Hepatocyte (in vitro differentiated cells): ENCODE measurements around the gene ZBTB4. TPM values are rescaled to one million over a fixed set of nuclear protein-coding genes. Genes with fewer than 3 reads are reported as not detected.

Experiments used
- DNase-seq: peaks from one replicate; pipeline ENCODE4 v3.0.0-alpha.2; 2016; ENCODE audit warnings: low spot score
- H2AFZ ChIP-seq: fragments of 200-600 bp; sonication (generic); 2 replicates; pipeline ENCODE4 v1.6.0; 2016; ENCODE audit warnings: antibody characterized with exemption, mild to moderate bottlenecking
- H3K27ac ChIP-seq: fragments of 200-600 bp; sonication (generic); 2 replicates; pipeline ENCODE4 v1.5.1; 2016; ENCODE audit warnings: mild to moderate bottlenecking
- H3K27me3 ChIP-seq: fragments of 200-600 bp; sonication (generic); 2 replicates; pipeline ENCODE4 v1.6.1; 2016
- H3K36me3 ChIP-seq: fragments of 200-600 bp; sonication (generic); replicated peaks from 2 replicates; pipeline ENCODE4 v1.5.1; 2016; ENCODE audit warnings: low read depth; ENCODE audit not compliant: insufficient read depth
- H3K4me1 ChIP-seq: fragments of 200-600 bp; sonication (generic); 2 replicates; pipeline ENCODE4 v1.5.1; 2016; ENCODE audit warnings: mild to moderate bottlenecking, moderate library complexity; ENCODE audit not compliant: insufficient read depth
- H3K4me2 ChIP-seq: fragments of 200-600 bp; sonication (generic); 2 replicates; pipeline ENCODE4 v1.6.0; 2016
- H3K4me3 ChIP-seq: fragments of 200-600 bp; sonication (generic); 2 replicates; pipeline ENCODE4 v1.5.1; 2016; ENCODE audit warnings: mild to moderate bottlenecking
- H3K79me2 ChIP-seq: fragments of 200-600 bp; sonication (generic); 2 replicates; pipeline ENCODE4 v1.6.0; 2017; ENCODE audit warnings: mild to moderate bottlenecking
- H3K9me2 ChIP-seq: fragments of 200-600 bp; sonication (generic); replicated peaks from 2 replicates; pipeline ENCODE4 v1.6.0; 2017; ENCODE audit warnings: mild to moderate bottlenecking; ENCODE audit not compliant: insufficient read depth
- H3K9me3 ChIP-seq: fragments of 200-600 bp; sonication (generic); 2 replicates; pipeline ENCODE4 v1.5.1; 2016; ENCODE audit warnings: low read depth, mild to moderate bottlenecking
- H4K20me1 ChIP-seq: fragments of 200-600 bp; sonication (generic); 2 replicates; pipeline ENCODE4 v1.6.0; 2016; ENCODE audit warnings: mild to moderate bottlenecking; ENCODE audit not compliant: insufficient read depth, poor library complexity, severe bottlenecking
- CTCF ChIP-seq: fragments of 200-600 bp; sonication (generic); IDR thresholded peaks from 2 replicates; pipeline ENCODE4 v1.5.1; 2016; ENCODE audit warnings: antibody characterized with exemption, mild to moderate bottlenecking; ENCODE audit not compliant: poor library complexity
- EZH2 ChIP-seq: fragments of 200-600 bp; sonication (generic); IDR thresholded peaks from 2 replicates; pipeline ENCODE4 v1.6.1; 2016; ENCODE audit warnings: antibody characterized with exemption, mild to moderate bottlenecking, borderline replicate concordance
- EZH2phosphoT487 ChIP-seq: fragments of 200-600 bp; sonication (generic); IDR thresholded peaks from one replicate; pipeline ENCODE4 v1.6.1; 2018; ENCODE audit warnings: antibody characterized with exemption, mild to moderate bottlenecking, low read depth, moderate library complexity; ENCODE audit not compliant: unreplicated experiment, severe bottlenecking
- WGBS: methylation state at CpG from one replicate; pipeline ENCODE4 v1.1.6; 2016; ENCODE audit warnings: low lambda C conversion rate; ENCODE audit errors: missing lambda C conversion rate; 5-methylcytosine and 5-hydroxymethylcytosine counted together
- polyA plus RNA-seq: library from polyadenylated mRNA; unstranded; fragments of >200 nt; fragmentation: Nextera tagmentation; extraction: Ambion mirVana; gene quantifications from 2 replicates; pipeline ENCODE4 v1.2.1, GENCODE V29; 2016
- total RNA-seq: library from RNA; depleted of rRNA; stranded (reverse); fragments of >200 nt; gene quantifications from 2 replicates; pipeline ENCODE4 v1.2.3, GENCODE V29; 2014

The ZBTB4 gene
- total and polyA plus RNA-seq, 2 experiments from 2014 or later: 20.8 to 27.1 TPM

DNA sequence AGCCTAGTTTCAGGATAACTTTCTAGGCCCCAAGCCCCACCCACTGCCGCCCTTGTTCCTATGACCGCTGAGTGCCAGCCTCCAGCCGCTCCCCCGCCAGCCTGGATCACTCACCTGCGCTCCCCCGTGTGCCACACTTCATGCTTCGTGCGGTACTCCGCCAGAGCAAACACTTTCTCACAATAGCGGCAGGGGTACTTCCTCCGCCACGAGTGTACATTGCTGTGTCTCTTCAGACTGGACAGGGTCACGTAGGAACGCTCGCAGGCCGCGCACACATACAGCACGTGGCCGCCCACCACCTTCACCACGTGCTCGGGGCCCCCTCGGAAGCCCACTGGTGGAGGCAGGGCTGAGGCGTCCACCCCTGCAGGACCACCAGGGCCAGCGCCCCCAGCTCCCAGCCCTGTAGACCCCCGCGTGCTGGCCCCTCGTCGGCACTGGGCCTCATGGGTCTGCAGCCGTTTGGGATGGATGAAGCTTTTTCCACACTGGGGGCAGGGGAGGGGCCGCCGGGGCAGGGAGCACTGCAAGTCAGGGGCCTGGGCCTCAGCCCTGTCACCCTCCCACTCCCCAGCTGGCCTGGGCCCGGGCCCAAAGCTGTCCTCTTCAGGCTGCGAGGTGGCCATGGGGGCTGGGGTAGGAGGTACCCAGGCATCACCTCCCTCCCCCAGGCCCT is 13.7 kb downstream of the ZBTB4 start:
- no peak overlapping the region for H2AFZ ChIP-seq
- H3K4me2 ChIP-seq: no peak overlapping the region
- H3K27me3 ChIP-seq: no peaks in the 10 kb centered on the region
- H3K79me2 ChIP-seq: peaks cover 46% of the 10 kb centered on the region
- H4K20me1 ChIP-seq: peaks cover 42% of the 10 kb centered on the region
- 98% methylated on average over 28 of the region's 33 CpGs for WGBS
- H3K4me1 ChIP-seq: no peaks in the 10 kb centered on the region
- no peaks in the 10 kb centered on the region for H3K9me2 ChIP-seq
- no peak for DNase-seq
- no peak overlapping the region for H3K27ac ChIP-seq
- no peak for TF ChIP-seq EZH2
- TF ChIP-seq CTCF: no peak
- no peak for TF ChIP-seq EZH2phosphoT487
- H3K4me3 ChIP-seq: no peak overlapping the region
- H3K9me3 ChIP-seq: no peaks in the 10 kb centered on the region
- H3K36me3 ChIP-seq: no peaks in the 10 kb centered on the region

GRCh38 chr17:7464081-7464480 is 15.3 kb downstream of the ZBTB4 start:
- no peak for DNase-seq
- Histone ChIP-seq H3K9me2 (no peaks in the 10 kb centered on the region), H4K20me1 (peaks cover 25% of the 10 kb centered on the region), H3K4me1 (no peaks in the 10 kb centered on the region), H3K4me3 (no peak overlapping the region), H2AFZ (no peak overlapping the region), H3K27ac (no peak overlapping the region), H3K27me3 (no peaks in the 10 kb centered on the region), H3K4me2 (no peak overlapping the region), H3K79me2 (peaks cover 30% of the 10 kb centered on the region), H3K36me3 (no peaks in the 10 kb centered on the region), H3K9me3 (no peaks in the 10 kb centered on the region)
- WGBS: 94% methylated on average over 9 of the region's 9 CpGs
- TF ChIP-seq EZH2phosphoT487 (no peak), EZH2 (no peak), CTCF (no peak)

GRCh38 chr17:7463372-7463846 is 16.0 kb downstream of the ZBTB4 start:
- no peaks in the 10 kb centered on the region for H3K36me3 ChIP-seq
- H3K4me2 ChIP-seq: no peak overlapping the region
- H3K79me2 ChIP-seq: peaks cover 23% of the 10 kb centered on the region
- DNase-seq: no peak
- no peaks in the 10 kb centered on the region for H3K27me3 ChIP-seq
- TF ChIP-seq EZH2 (no peak), CTCF (no peak), EZH2phosphoT487 (no peak)
- WGBS: 97% methylated on average over 7 of the region's 14 CpGs
- H4K20me1 ChIP-seq: peaks cover 18% of the 10 kb centered on the region
- no peaks in the 10 kb centered on the region for H3K4me1 ChIP-seq
- H3K9me3 ChIP-seq: no peaks in the 10 kb centered on the region
- no peak overlapping the region for H3K27ac ChIP-seq
- no peaks in the 10 kb centered on the region for H3K9me2 ChIP-seq
- H3K4me3 ChIP-seq: no peak overlapping the region
- no peak overlapping the region for H2AFZ ChIP-seq
